ENCODE measurements around the gene VAV2. TPM values are rescaled to one million over a fixed set of nuclear protein-coding genes. Genes with fewer than 3 reads are reported as not detected.

The VAV2 gene
- total RNA-seq, 2 experiments from 2014 or later = 11.0 to 27.8 TPM

DNA sequence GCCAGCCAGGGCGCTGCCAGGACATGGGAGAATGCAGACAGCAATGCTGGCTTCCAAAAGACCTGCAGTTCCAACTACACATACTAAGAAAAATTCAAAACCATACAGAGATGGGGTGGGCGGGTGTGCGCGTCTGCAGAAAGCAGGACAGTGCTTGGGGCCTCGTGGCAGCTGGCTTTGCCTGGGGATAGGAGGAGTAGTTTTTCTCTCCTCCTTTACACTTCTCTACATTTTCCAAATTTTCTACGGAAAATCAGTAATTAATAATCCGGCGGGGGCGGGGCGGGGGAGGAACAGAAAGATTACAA lies 210.3 kb downstream of the VAV2 start:
- intact Hi-C loops (cut with micrococcal nuclease; ENCODE audit: unreplicated experiment) = loop anchor here (1.0 kb wide), 1 partner anchor 213 kb away; no protein-coding TSS in a partner anchor
- POLR2A ChIA-PET = interaction anchor here (1.1 kb wide), 1 partner anchor 199 kb away, joined by 3 read pairs; no protein-coding TSS in a partner anchor

GRCh38 chr9:133780962-133781827 lies 210.9 kb downstream of the VAV2 start:
- no peak for DNase-seq (ENCODE audit: low spot score)
- Histone ChIP-seq H2AFZ (ENCODE audit: low read length) (no peak overlapping the region), H3K4me1 (ENCODE audit: insufficient read depth, low read length, poor library complexity, severe bottlenecking) (peaks cover 21% of the 10 kb centered on the region), H4K20me1 (ENCODE audit: insufficient read depth, low read length) (no peaks in the 10 kb centered on the region), H3K4me3 (ENCODE audit: low read depth, low read length, poor library complexity, severe bottlenecking) (no peak overlapping the region), H3K9me3 (ENCODE audit: low read length) (no peaks in the 10 kb centered on the region), H3K27ac (ENCODE audit: low read depth, low read length, poor library complexity, severe bottlenecking) (no peak overlapping the region), H3K9me2 (ENCODE audit: insufficient read depth, low read length) (no peaks in the 10 kb centered on the region), H3K4me2 (ENCODE audit: low read length) (no peak overlapping the region), H3K79me2 (ENCODE audit: insufficient read depth, low read depth, low read length) (no peaks in the 10 kb centered on the region), H3K36me3 (ENCODE audit: insufficient read depth, low read length) (peaks cover 5% of the 10 kb centered on the region; the same call in 1 of the 2 replicates)
- no TSS peak for BruUV-seq (replicated peaks)
- intact Hi-C loops (cut with micrococcal nuclease; ENCODE audit: unreplicated experiment) = no loop called here
- TF ChIP-seq CTCF (conservative IDR thresholded peaks at IDR 0.05; ENCODE audit: low read length) (no peak), EZH2phosphoT487 (IDR thresholded peaks at IDR 0.05; ENCODE audit: borderline replicate concordance, low read depth, low read length) (no peak)
- CTCF ChIA-PET (ENCODE audit: unreplicated experiment) = interaction anchor here (0.6 to 2.3 kb wide), 4 partner anchors 197 to 224 kb away, joined by 3 to 5 read pairs (median 4); no protein-coding TSS in a partner anchor
- POLR2A ChIA-PET = no interaction called here

More for the DNA sequence above, 210.3 kb downstream of the VAV2 start:
- H3K9me2 ChIP-seq (ENCODE audit: insufficient read depth, low read length) = no peaks in the 10 kb centered on the region
- H3K9me3 ChIP-seq (ENCODE audit: low read length) = no peaks in the 10 kb centered on the region
- no TSS peak for BruUV-seq (replicated peaks)
- H3K4me2 ChIP-seq (ENCODE audit: low read length) = no peak overlapping the region
- H3K4me3 ChIP-seq (ENCODE audit: low read depth, low read length, poor library complexity, severe bottlenecking) = no peak overlapping the region
- no peak for DNase-seq (ENCODE audit: low spot score)
- H2AFZ ChIP-seq (ENCODE audit: low read length) = no peak overlapping the region
- peaks cover 27% of the 10 kb centered on the region for H3K4me1 ChIP-seq (ENCODE audit: insufficient read depth, low read length, poor library complexity, severe bottlenecking)
- TF ChIP-seq EZH2phosphoT487 (IDR thresholded peaks at IDR 0.05; ENCODE audit: borderline replicate concordance, low read depth, low read length) = no peak
- no peak for TF ChIP-seq CTCF (conservative IDR thresholded peaks at IDR 0.05; ENCODE audit: low read length)
- H3K36me3 ChIP-seq (ENCODE audit: insufficient read depth, low read length) = peaks cover 5% of the 10 kb centered on the region; the same call in 1 of the 2 replicates
- no peaks in the 10 kb centered on the region for H4K20me1 ChIP-seq (ENCODE audit: insufficient read depth, low read length)
- CTCF ChIA-PET (ENCODE audit: unreplicated experiment) = interaction anchor here (1.4 to 2.3 kb wide), 2 partner anchors 212 to 213 kb away, joined by 5 read pairs; no protein-coding TSS in a partner anchor
- H3K27ac ChIP-seq (ENCODE audit: low read depth, low read length, poor library complexity, severe bottlenecking) = no peak overlapping the region
- no peaks in the 10 kb centered on the region for H3K79me2 ChIP-seq (ENCODE audit: insufficient read depth, low read depth, low read length)
